ENCODE data around the gene CACNA2D1. TPM values are rescaled to one million over a fixed set of nuclear protein-coding genes. Genes with fewer than 3 reads are reported as not detected.
"Not testable (repeated sequence)": the region's sequence is repeated elsewhere in the genome, so short reads cannot be mapped to it uniquely, and the experiment has no call there.

CACNA2D1 gene
- total RNA-seq, 1 experiment from 2014 or later: 9.8 TPM

DNA sequence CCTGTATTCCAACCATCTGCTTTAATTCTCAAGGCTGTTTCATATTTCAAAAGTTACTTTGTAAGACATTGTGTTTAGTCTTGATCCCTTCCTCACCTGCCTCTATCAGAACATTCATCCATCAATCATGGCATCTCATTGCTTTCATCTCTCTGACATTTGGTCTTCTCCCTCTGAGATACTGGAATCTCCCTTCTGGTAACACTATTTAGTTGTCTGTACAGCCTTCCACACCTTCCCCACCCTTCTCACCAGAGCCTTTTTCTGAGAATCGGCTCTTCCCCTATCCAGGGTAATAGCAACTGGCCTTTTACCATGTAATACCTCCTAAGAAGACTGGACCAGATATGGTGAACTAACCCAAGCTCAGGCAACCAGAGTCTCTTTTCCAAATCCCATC, 10.1 kb downstream of the CACNA2D1 start:
- Histone ChIP-seq H3K27ac (ENCODE audit: low read length) (no peak overlapping the region), H3K4me3 (ENCODE audit: low read depth in 2 of 2, low read length in 2 of 2) (no peak overlapping the region), H3K36me3 (ENCODE audit: control insufficient read depth, insufficient read depth, low read length) (no peaks in the 10 kb centered on the region), H3K27me3 (ENCODE audit: control insufficient read depth, insufficient read depth, low read length) (peaks cover 2% of the 10 kb centered on the region; the same call in 1 of the 2 replicates), H3K4me1 (ENCODE audit: control insufficient read depth, insufficient read depth, low read length) (no peaks in the 10 kb centered on the region), H3K9me3 (ENCODE audit: control insufficient read depth, insufficient read depth, low read depth, low read length) (no peaks in the 10 kb centered on the region)
- in situ Hi-C loops (cut with HindIII; ENCODE audit: low pct_unique_long_range_greater_than_20kb, low sequenced_read_pairs): no loop called here
- DNase-seq (ENCODE audit: low read depth, low spot score): no peak
- no peak for ATAC-seq
- BruUV-seq (replicated peaks): no TSS peak
- CTCF ChIA-PET: no interaction called here
- TF ChIP-seq SIN3A (IDR thresholded peaks at IDR 0.05; ENCODE audit: borderline replicate concordance, insufficient read depth, low read depth, low read length): no peak
- no peak for TF ChIP-seq POLR2AphosphoS5 (IDR thresholded peaks at IDR 0.05; ENCODE audit: low read depth, low read length)
- TF ChIP-seq TCF7L2 (IDR thresholded peaks at IDR 0.05; ENCODE audit: low read depth, low read length): no peak
- TF ChIP-seq, protein P1, sequence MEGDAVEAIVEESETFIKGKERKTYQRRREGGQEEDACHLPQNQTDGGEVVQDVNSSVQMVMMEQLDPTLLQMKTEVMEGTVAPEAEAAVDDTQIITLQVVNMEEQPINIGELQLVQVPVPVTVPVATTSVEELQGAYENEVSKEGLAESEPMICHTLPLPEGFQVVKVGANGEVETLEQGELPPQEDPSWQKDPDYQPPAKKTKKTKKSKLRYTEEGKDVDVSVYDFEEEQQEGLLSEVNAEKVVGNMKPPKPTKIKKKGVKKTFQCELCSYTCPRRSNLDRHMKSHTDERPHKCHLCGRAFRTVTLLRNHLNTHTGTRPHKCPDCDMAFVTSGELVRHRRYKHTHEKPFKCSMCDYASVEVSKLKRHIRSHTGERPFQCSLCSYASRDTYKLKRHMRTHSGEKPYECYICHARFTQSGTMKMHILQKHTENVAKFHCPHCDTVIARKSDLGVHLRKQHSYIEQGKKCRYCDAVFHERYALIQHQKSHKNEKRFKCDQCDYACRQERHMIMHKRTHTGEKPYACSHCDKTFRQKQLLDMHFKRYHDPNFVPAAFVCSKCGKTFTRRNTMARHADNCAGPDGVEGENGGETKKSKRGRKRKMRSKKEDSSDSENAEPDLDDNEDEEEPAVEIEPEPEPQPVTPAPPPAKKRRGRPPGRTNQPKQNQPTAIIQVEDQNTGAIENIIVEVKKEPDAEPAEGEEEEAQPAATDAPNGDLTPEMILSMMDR (IDR thresholded peaks at IDR 0.05): no peak
- POLR2A ChIA-PET: no interaction called here
- intact Hi-C loops (cut with micrococcal nuclease; ENCODE audit: unreplicated experiment): no loop called here

DNA sequence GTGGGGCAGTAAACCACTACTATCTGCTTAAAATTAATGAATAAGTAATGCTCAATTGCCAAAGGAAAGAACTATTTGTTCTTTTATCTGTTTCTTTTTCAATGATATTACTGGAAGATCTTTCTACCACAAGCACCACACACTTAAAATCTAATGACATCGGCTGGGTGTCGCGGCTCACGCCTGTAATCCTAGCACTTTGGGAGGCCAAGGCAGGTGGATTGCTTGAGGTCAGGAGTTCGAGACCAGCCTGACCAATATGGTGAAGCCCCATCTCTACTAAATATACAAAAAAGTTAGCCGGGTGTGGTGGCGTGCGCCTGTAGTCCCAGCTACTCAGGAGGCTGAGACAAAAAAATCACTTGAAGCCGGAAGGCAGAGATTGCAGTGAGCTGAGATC, 10.8 kb downstream of the CACNA2D1 start:
- BruUV-seq (replicated peaks); H3K4me3 ChIP-seq (ENCODE audit: low read depth in 2 of 2, low read length in 2 of 2); H3K27ac ChIP-seq (ENCODE audit: low read length); H3K4me1 ChIP-seq (ENCODE audit: control insufficient read depth, insufficient read depth, low read length); H3K9me3 ChIP-seq (ENCODE audit: control insufficient read depth, insufficient read depth, low read depth, low read length); CTCF ChIA-PET; H3K36me3 ChIP-seq (ENCODE audit: control insufficient read depth, insufficient read depth, low read length); intact Hi-C loops (cut with micrococcal nuclease; ENCODE audit: unreplicated experiment); POLR2A ChIA-PET; H3K27me3 ChIP-seq (ENCODE audit: control insufficient read depth, insufficient read depth, low read length); DNase-seq (ENCODE audit: low read depth, low spot score); ATAC-seq; in situ Hi-C loops (cut with HindIII; ENCODE audit: low pct_unique_long_range_greater_than_20kb, low sequenced_read_pairs): not testable (repeated sequence)

DNA sequence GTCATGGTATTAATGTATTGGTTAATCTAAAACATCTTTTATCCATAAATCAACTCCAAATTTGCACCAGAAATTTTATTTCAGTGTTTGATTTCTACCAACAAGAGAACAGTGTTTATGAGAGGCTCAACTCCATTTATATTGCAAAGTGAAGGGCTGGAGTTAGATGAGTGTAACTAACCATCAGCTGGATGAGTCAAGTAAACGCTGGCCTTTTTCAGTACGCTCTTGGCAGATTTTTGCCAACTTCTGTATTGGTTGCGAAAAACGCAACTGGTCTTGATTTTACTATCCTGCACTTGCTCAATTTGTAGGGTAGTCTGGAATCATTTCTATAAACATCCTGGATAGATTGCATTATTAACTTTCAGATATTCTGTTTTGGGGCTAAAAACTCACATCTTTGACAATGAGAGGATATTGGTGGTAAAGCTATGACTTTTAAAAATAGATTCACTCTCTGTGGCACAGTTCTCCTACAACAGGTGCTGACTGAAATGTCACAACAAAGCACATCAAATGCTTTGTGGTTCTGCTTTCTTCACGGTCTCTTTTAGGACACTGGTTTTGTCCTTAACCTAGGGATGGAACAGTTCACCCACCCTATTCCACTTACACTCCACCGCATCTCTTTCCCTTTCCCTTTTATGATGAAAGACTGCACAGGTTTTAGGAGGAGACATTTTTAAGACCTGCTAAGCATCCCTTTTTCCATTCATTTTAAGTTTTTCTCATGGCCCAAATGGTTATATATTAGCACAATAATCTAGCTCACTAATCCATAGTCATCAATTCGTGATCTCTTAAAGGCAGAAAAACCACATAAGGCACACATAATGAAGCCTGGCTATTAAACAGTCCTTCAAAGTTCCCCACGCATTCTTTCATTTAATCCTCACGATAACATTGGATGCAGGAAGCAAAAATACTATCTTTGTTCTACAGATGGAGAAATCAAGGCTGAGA, 12.8 kb downstream of the CACNA2D1 start:
- no peaks in the 10 kb centered on the region for H3K36me3 ChIP-seq (ENCODE audit: control insufficient read depth, insufficient read depth, low read length)
- no TSS peak for BruUV-seq (replicated peaks)
- intact Hi-C loops (cut with micrococcal nuclease; ENCODE audit: unreplicated experiment) (no loop called here), in situ Hi-C loops (cut with HindIII; ENCODE audit: low pct_unique_long_range_greater_than_20kb, low sequenced_read_pairs) (no loop called here)
- no peaks in the 10 kb centered on the region for H3K4me1 ChIP-seq (ENCODE audit: control insufficient read depth, insufficient read depth, low read length)
- H3K27me3 ChIP-seq (ENCODE audit: control insufficient read depth, insufficient read depth, low read length): no peaks in the 10 kb centered on the region
- ATAC-seq: no peak
- ChIA-PET POLR2A (no interaction called here), CTCF (no interaction called here)
- H3K9me3 ChIP-seq (ENCODE audit: control insufficient read depth, insufficient read depth, low read depth, low read length): no peaks in the 10 kb centered on the region
- no peak for DNase-seq (ENCODE audit: low read depth, low spot score)
- no peak for TF ChIP-seq POLR2AphosphoS5 (IDR thresholded peaks at IDR 0.05; ENCODE audit: low read depth, low read length)
- TF ChIP-seq, protein P2, sequence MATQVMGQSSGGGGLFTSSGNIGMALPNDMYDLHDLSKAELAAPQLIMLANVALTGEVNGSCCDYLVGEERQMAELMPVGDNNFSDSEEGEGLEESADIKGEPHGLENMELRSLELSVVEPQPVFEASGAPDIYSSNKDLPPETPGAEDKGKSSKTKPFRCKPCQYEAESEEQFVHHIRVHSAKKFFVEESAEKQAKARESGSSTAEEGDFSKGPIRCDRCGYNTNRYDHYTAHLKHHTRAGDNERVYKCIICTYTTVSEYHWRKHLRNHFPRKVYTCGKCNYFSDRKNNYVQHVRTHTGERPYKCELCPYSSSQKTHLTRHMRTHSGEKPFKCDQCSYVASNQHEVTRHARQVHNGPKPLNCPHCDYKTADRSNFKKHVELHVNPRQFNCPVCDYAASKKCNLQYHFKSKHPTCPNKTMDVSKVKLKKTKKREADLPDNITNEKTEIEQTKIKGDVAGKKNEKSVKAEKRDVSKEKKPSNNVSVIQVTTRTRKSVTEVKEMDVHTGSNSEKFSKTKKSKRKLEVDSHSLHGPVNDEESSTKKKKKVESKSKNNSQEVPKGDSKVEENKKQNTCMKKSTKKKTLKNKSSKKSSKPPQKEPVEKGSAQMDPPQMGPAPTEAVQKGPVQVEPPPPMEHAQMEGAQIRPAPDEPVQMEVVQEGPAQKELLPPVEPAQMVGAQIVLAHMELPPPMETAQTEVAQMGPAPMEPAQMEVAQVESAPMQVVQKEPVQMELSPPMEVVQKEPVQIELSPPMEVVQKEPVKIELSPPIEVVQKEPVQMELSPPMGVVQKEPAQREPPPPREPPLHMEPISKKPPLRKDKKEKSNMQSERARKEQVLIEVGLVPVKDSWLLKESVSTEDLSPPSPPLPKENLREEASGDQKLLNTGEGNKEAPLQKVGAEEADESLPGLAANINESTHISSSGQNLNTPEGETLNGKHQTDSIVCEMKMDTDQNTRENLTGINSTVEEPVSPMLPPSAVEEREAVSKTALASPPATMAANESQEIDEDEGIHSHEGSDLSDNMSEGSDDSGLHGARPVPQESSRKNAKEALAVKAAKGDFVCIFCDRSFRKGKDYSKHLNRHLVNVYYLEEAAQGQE (IDR thresholded peaks at IDR 0.05; ENCODE audit: insufficient read depth in 1 of 2, low read depth in 2 of 2, low read length in 1 of 2): no peak
- TF ChIP-seq, protein P1 (IDR thresholded peaks at IDR 0.05): no peak
- no peak for TF ChIP-seq SIN3A (IDR thresholded peaks at IDR 0.05; ENCODE audit: borderline replicate concordance, insufficient read depth, low read depth, low read length)
- no peak for TF ChIP-seq TCF7L2 (IDR thresholded peaks at IDR 0.05; ENCODE audit: low read depth, low read length)
- no peak overlapping the region for H3K4me3 ChIP-seq (ENCODE audit: low read depth in 2 of 2, low read length in 2 of 2)
- no peak overlapping the region for H3K27ac ChIP-seq (ENCODE audit: low read length)
